LNCaP clone FGC (cell line): ENCODE data around the gene SBF2.

Experiments used
- DNase-seq: peaks from one replicate; pipeline ENCODE4 v3.0.0-alpha.2; 2011; ENCODE audit warnings: low read depth
- H3K4me3 ChIP-seq: 2 replicates; pipeline ENCODE4 v1.5.1; 2011; ENCODE audit warnings: mild to moderate bottlenecking, low read depth, low read length, control low read depth
- CTCF ChIP-seq: IDR thresholded peaks from 2 replicates; pipeline ENCODE4 v1.5.1; 2012; ENCODE audit warnings: mild to moderate bottlenecking; ENCODE audit not compliant: control insufficient read depth, insufficient read depth; ENCODE audit errors: extremely low read depth

The SBF2 gene

GRCh38 chr11:9736365-9736764, 557.7 kb downstream of the SBF2 start:
- no peak for DNase-seq
- TF ChIP-seq CTCF: no peak
- H3K4me3 ChIP-seq: no peak overlapping the region

- no peak for TF ChIP-seq CTCF
- no peak for DNase-seq
- H3K4me3 ChIP-seq: no peak overlapping the region
Observed at GRCh38 chr11:9735919-9736318, 558.1 kb downstream of the SBF2 start.

DNA sequence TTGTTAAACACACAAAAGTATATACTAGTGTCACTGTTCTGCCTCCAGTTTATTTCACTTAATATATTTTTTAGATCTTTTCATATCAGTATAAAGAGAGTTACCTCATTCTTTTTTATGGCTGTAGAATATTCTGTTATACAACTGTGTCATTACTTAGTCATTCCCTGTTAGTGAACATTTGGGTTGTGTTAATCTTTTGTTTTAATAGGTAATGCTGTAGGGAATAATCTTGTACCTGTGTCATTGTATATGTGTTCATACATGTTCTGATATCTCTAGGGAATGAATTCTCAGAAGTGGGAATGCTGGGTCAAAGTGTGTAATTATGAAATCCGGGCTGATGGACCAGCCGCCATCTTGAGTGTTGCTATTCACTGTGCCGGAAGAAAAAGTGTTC, 558.8 kb downstream of the SBF2 start:
- H3K4me3 ChIP-seq: no peak overlapping the region
- no peak for DNase-seq
- no peak for TF ChIP-seq CTCF

DNA sequence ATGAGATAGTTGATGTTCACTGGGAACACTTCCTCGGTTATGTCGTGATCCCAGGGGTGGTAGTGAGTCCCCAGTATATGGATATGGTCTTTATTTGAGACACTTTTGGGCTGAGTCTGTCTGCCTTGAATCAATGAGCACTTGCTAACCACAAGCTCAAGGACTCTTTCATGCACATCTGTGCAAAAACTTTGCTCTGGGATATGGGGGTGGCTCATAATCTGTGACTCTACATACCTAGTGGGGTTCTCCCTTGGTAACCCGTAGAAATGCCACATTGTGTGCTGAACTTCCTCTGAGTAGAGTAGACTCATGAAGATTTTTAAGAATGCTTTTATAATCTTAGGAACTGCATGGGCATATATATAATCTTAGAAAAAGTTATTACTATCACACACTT, 560.8 kb downstream of the SBF2 start:
- no peak for DNase-seq
- no peak for TF ChIP-seq CTCF

DNA sequence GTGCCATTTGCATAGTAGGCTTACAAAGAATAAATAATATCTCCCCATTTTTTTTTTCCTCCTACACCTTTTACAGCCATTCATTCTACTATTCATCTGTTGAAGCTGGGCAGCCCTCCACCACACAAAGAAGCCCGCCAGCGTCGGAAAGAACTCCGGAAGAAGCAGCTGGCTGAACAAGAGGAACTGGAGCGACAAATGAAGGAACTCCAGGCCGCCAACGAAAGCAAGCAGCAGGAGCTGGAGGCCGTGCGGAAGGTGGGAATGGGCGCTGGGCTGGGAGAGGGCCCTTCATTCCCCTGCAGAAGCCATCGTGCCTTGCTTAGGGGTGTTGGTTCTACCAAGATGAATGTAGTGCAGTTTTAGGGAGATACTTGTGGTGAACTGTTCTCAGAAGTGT, 561.6 kb downstream of the SBF2 start:
- H3K4me3 ChIP-seq: no peak overlapping the region
- DNase-seq: no peak
- TF ChIP-seq CTCF: no peak

More for the DNA sequence above, 560.8 kb downstream of the SBF2 start:
- H3K4me3 ChIP-seq: no peak overlapping the region

DNA sequence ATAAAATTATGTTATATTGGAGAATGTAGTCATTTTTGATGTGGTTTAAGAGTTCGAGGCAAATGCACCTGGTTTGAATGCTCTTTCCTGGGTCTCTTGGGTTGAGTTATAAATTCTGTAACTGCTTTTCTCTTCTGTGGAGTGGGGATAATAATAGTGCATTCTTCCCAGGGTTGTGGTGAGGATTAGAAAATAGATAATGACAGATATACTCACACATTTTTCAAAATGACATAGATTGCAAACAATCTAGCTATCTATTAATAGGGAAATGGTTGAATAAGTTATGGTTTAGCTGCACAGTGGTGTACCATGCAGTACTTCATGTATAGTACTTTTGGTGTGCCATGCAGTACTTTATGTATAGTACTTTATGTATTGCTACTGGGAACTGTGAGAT, 562.8 kb downstream of the SBF2 start:
- H3K4me3 ChIP-seq: no peak overlapping the region
- DNase-seq: no peak
- TF ChIP-seq CTCF: no peak
